Measurements from ENCODE around the gene ZNF83.

DNA sequence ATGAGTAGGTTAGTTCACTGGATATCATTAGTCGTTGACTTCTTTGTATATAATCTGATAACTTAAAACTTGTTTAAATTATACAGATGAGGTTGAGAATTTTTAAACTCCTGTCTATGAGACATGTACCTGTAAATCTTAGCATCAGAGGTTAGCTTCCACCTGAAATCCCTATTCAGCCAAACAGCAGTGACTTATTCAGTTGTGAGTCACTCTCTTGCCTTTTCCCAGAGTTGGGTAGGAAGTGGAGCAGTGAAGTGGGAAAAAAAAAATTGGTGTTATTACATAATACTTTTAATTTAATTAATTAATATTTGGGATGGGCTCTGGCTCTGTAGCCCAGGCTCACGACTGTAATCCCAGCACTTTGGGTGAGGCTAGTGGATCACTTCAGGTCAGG lies 35.2 kb downstream of the ZNF83 start:
- TF ChIP-seq, protein P1, sequence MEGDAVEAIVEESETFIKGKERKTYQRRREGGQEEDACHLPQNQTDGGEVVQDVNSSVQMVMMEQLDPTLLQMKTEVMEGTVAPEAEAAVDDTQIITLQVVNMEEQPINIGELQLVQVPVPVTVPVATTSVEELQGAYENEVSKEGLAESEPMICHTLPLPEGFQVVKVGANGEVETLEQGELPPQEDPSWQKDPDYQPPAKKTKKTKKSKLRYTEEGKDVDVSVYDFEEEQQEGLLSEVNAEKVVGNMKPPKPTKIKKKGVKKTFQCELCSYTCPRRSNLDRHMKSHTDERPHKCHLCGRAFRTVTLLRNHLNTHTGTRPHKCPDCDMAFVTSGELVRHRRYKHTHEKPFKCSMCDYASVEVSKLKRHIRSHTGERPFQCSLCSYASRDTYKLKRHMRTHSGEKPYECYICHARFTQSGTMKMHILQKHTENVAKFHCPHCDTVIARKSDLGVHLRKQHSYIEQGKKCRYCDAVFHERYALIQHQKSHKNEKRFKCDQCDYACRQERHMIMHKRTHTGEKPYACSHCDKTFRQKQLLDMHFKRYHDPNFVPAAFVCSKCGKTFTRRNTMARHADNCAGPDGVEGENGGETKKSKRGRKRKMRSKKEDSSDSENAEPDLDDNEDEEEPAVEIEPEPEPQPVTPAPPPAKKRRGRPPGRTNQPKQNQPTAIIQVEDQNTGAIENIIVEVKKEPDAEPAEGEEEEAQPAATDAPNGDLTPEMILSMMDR (conservative IDR thresholded peaks at IDR 0.05): no peak
- TF ChIP-seq ZFX (IDR thresholded peaks at IDR 0.05): no peak

All from C4-2B (cell line).